DMS79 treated with DMSO at 0.1 percent for 48 hours (cell line): ENCODE measurements around the gene FAM186B.
"Not testable (repeated sequence)": the region's sequence is repeated elsewhere in the genome, so short reads cannot be mapped to it uniquely, and the experiment has no call there.

Experiments used
- DNase-seq: peaks from one replicate; lab custom pipeline; 2025; lab: John Stamatoyannopoulos, UW

The FAM186B gene

GRCh38 chr12:49635656-49636055 lies 30.2 kb upstream of the FAM186B start:
- DNase-seq = no peak

GRCh38 chr12:49635036-49635435 lies 29.6 kb upstream of the FAM186B start:
- no peak for DNase-seq

- no peak for DNase-seq
These were observed 28.4 kb upstream of the FAM186B start for GRCh38 chr12:49633703-49634345.

GRCh38 chr12:49632986-49633702 lies 27.7 kb upstream of the FAM186B start:
- no peak for DNase-seq

- DNase-seq = no peak
These were observed 27.0 kb upstream of the FAM186B start for GRCh38 chr12:49632401-49632800.

GRCh38 chr12:49631336-49631907 lies 26.0 kb upstream of the FAM186B start:
- DNase-seq = no peak

GRCh38 chr12:49627752-49628360 lies 22.4 kb upstream of the FAM186B start:
- no peak for DNase-seq

GRCh38 chr12:49626836-49627235 lies 21.4 kb upstream of the FAM186B start:
- no peak for DNase-seq

GRCh38 chr12:49626169-49626835 lies 20.9 kb upstream of the FAM186B start:
- DNase-seq = no peak

- no peak for DNase-seq
These were observed 19.6 kb upstream of the FAM186B start for GRCh38 chr12:49624921-49625577.

- peak; percentile 81 for DNase-seq
These were observed 17.9 kb upstream of the FAM186B start, which contains the start of gene PRPF40B for GRCh38 chr12:49623142-49623904. TSS of gene PRPF40B (plus strand) at chr12:49623561. CDS start at chr12:49623591, 30 bp downstream.

GRCh38 chr12:49622501-49623141 lies 17.2 kb upstream of the FAM186B start:
- peak; percentile 32 for DNase-seq

- peak; percentile 28 for DNase-seq
These were observed 16.4 kb upstream of the FAM186B start for GRCh38 chr12:49621651-49622500.

GRCh38 chr12:49619286-49619685 lies 13.8 kb upstream of the FAM186B start:
- DNase-seq = no peak

GRCh38 chr12:49618576-49618975 lies 13.1 kb upstream of the FAM186B start:
- no peak for DNase-seq

- DNase-seq = no peak
These were observed 11.2 kb upstream of the FAM186B start for GRCh38 chr12:49616533-49617219.

GRCh38 chr12:49615725-49616124 lies 10.3 kb upstream of the FAM186B start:
- no peak for DNase-seq

GRCh38 chr12:49612210-49612609 lies 6.8 kb upstream of the FAM186B start:
- DNase-seq = no peak

- DNase-seq = not testable (repeated sequence)
These were observed 5.3 kb upstream of the FAM186B start for GRCh38 chr12:49610785-49611184.
